Erythroblast (primary cell): ENCODE measurements around the gene DLEC1.

Source experiments
- GATA1 ChIP-seq: IDR thresholded peaks from 2 replicates; pipeline ENCODE4 v1.6.1; 2011; ENCODE audit warnings: low read depth, mild to moderate bottlenecking, control low read depth, low read length, moderate library complexity
- POLR2A ChIP-seq: IDR thresholded peaks from 2 replicates; pipeline ENCODE4 v1.6.1; 2011; ENCODE audit warnings: mild to moderate bottlenecking, low read length

- TF ChIP-seq POLR2A = no peak
- no peak for TF ChIP-seq GATA1
Measured at GRCh38 chr3:38032328-38032865, 6.6 kb upstream of the DLEC1 start.
